OCI-LY1 (cell line): Measurements from ENCODE around the gene TAS2R3.

ENCODE experiments used
- H2AFZ ChIP-seq: fragments of 200-600 bp; sonication (generic), shearing (Covaris generic); 2 replicates; pipeline ENCODE4 v1.6.0; 2014; ENCODE audit warnings: antibody characterized with exemption, mild to moderate bottlenecking, low read length
- H3F3A ChIP-seq: fragments of 200-600 bp; sonication (generic), shearing (Covaris generic); 2 replicates; pipeline ENCODE4 v1.6.0; 2014; ENCODE audit warnings: mild to moderate bottlenecking, antibody characterized with exemption, low read length, moderate library complexity; ENCODE audit not compliant: insufficient read depth
- H3K27ac ChIP-seq: fragments of 200-600 bp; sonication (generic); 2 replicates; pipeline ENCODE4 v1.5.1; 2014; ENCODE audit warnings: low read length, mixed run types, mild to moderate bottlenecking, low read depth; ENCODE audit not compliant: poor library complexity, severe bottlenecking
- H3K27me3 ChIP-seq: fragments of 200-600 bp; sonication (generic); 2 replicates; pipeline ENCODE4 v1.6.0; 2014; ENCODE audit warnings: antibody characterized with exemption, mild to moderate bottlenecking, low read length, moderate library complexity; ENCODE audit not compliant: insufficient read depth
- H3K36me3 ChIP-seq: fragments of 200-600 bp; sonication (generic); 2 replicates; pipeline ENCODE4 v1.6.1; 2014; ENCODE audit warnings: mild to moderate bottlenecking, antibody characterized with exemption, low read length, moderate library complexity, mixed read lengths; ENCODE audit not compliant: insufficient read depth
- H3K4me1 ChIP-seq: fragments of 200-600 bp; sonication (generic); 2 replicates; pipeline ENCODE4 v1.5.1; 2014; ENCODE audit warnings: mild to moderate bottlenecking, low read length, moderate library complexity; ENCODE audit not compliant: insufficient read depth, severe bottlenecking
- H3K4me2 ChIP-seq: fragments of 200-600 bp; sonication (generic), shearing (Covaris generic); 2 replicates; pipeline ENCODE4 v1.6.1; 2014; ENCODE audit warnings: low read length
- H3K4me3 ChIP-seq: fragments of 200-600 bp; sonication (generic); 2 replicates; pipeline ENCODE4 v1.5.1; 2014; ENCODE audit warnings: low read length, low read depth, mild to moderate bottlenecking, mixed read lengths; ENCODE audit not compliant: poor library complexity, severe bottlenecking
- H3K79me2 ChIP-seq: fragments of 200-600 bp; shearing (Covaris generic); 2 replicates; pipeline ENCODE4 v1.6.1; 2016; ENCODE audit warnings: mixed run types, low read length, mixed read lengths; ENCODE audit not compliant: insufficient read depth
- H3K9ac ChIP-seq: fragments of 200-600 bp; sonication (generic), shearing (Covaris generic); 2 replicates; pipeline ENCODE4 v1.6.1; 2014; ENCODE audit warnings: mild to moderate bottlenecking, low read length, mixed read lengths
- H3K9me2 ChIP-seq: fragments of 200-600 bp; sonication (generic), shearing (Covaris generic); 2 replicates; pipeline ENCODE4 v1.6.1; 2014; ENCODE audit warnings: low read depth, mild to moderate bottlenecking, low read length, mixed read lengths
- H3K9me3 ChIP-seq: fragments of 200-600 bp; shearing (Covaris generic); 2 replicates; pipeline ENCODE4 v1.6.1; 2014; ENCODE audit warnings: low read length, mixed read lengths
- H4K20me1 ChIP-seq: fragments of 200-600 bp; sonication (generic), shearing (Covaris generic); 2 replicates; pipeline ENCODE4 v1.6.0; 2016; ENCODE audit warnings: mild to moderate bottlenecking, low read length; ENCODE audit not compliant: insufficient read depth
- EZH2 ChIP-seq: fragments of 200-600 bp; sonication (generic), shearing (Covaris generic); IDR thresholded peaks from 2 replicates; pipeline ENCODE4 v1.8.0; 2017; ENCODE audit warnings: borderline replicate concordance, mixed run types, mild to moderate bottlenecking, antibody characterized with exemption, low read length, moderate library complexity, mixed read lengths
- TF ChIP-seq, protein P1 (sequence below): fragments of 200-600 bp; sonication (generic), shearing (Covaris generic); IDR thresholded peaks from 2 replicates; pipeline ENCODE4 v1.5.1; 2017; ENCODE audit warnings: mild to moderate bottlenecking, antibody characterized with exemption, low read length, moderate library complexity, mixed read lengths

Gene TAS2R3

DNA sequence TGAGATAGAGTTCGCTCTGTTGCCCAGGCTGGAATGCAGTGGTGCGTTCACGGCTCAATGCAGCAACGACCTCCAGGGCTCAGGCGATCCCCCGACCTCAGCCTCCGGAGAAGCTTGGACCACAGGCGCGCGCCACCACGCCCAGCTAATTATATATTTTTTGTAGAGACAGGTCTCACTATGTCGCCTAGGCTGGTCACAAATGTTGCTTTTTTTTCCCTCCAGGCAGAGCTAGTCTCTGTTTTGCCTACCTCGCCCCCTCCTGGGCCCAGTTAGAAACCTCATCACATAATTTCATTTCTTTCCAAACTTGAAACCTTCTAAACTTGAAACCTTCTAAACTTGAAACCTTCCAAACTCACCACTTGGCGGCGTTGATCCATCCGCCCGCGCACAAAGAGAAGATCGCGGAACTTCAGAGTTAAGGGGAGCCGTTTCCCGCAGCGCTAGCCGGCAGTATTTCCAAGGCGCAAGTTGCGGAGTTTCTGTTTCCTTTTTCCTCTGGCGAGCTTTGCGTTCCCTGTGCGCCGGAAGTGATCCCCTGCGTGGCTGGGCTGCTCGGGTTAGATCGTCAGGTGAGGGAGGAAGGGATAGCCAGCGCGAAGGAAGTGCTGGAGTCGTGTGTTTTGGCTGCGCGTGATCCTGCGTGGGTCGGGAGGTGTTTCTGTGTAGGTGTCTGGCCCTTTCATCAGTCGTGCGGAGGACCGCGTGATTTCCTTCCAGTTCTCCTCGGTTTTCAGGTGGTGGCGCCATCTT lies 25.9 kb upstream of the TAS2R3 start, which contains the start of gene SSBP1:
Gene SSBP1, plus strand, starts transcription at position 523 of the 756 bp plus-strand sequence. CDS start 809 bp downstream, outside the sequence.
- Histone ChIP-seq H3K4me2 (peak within 1 kb of the TSS; percentile 86), H3K27me3 (no peaks in the 10 kb centered on the region), H3K9ac (peak within 1 kb of the TSS; percentile 71), H3K27ac (peak within 1 kb of the TSS; percentile 58), H3K9me2 (no peaks in the 10 kb centered on the region), H3K4me3 (peak within 1 kb of the TSS; percentile 68), H3K36me3 (peaks cover 35% of the 10 kb centered on the region), H4K20me1 (no peaks in the 10 kb centered on the region), H3F3A (no peaks in the 10 kb centered on the region), H3K79me2 (peaks cover 29% of the 10 kb centered on the region), H2AFZ (peak within 1 kb of the TSS; percentile 86), H3K4me1 (peaks cover 28% of the 10 kb centered on the region), H3K9me3 (no peaks in the 10 kb centered on the region)
- TF ChIP-seq EZH2 = no peak
- TF ChIP-seq, protein P1, sequence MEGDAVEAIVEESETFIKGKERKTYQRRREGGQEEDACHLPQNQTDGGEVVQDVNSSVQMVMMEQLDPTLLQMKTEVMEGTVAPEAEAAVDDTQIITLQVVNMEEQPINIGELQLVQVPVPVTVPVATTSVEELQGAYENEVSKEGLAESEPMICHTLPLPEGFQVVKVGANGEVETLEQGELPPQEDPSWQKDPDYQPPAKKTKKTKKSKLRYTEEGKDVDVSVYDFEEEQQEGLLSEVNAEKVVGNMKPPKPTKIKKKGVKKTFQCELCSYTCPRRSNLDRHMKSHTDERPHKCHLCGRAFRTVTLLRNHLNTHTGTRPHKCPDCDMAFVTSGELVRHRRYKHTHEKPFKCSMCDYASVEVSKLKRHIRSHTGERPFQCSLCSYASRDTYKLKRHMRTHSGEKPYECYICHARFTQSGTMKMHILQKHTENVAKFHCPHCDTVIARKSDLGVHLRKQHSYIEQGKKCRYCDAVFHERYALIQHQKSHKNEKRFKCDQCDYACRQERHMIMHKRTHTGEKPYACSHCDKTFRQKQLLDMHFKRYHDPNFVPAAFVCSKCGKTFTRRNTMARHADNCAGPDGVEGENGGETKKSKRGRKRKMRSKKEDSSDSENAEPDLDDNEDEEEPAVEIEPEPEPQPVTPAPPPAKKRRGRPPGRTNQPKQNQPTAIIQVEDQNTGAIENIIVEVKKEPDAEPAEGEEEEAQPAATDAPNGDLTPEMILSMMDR = peak; percentile 100

DNA sequence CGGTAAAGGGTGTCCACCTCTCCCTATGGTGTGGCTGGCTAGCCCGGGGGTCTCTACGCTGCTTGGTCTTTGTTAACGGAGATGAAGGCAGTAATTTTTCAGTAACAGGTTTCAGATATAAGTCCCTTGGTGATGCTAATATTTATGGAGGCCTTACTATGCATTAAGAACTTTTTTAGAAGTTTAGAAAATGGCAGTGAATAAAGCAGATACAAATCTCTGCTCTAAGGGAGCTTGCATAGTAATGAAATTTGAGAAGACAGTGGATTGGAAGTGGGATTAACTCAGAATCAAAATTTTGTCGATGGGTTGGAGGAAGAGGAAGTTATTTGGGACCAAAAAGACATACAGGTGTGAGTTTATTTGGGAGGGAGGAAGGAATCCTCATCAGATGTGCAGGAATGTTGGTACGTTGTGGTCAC lies 25.3 kb upstream of the TAS2R3 start:
- Histone ChIP-seq H3K27me3 (no peaks in the 10 kb centered on the region), H3K79me2 (peaks cover 29% of the 10 kb centered on the region), H4K20me1 (no peaks in the 10 kb centered on the region), H3K9ac (peak overlapping the region; percentile 71), H2AFZ (no peak overlapping the region), H3K9me2 (no peaks in the 10 kb centered on the region), H3K4me1 (peaks cover 28% of the 10 kb centered on the region), H3K9me3 (no peaks in the 10 kb centered on the region), H3K36me3 (peaks cover 41% of the 10 kb centered on the region), H3K27ac (peak overlapping the region; percentile 33), H3K4me3 (peak overlapping the region; percentile 68), H3F3A (no peaks in the 10 kb centered on the region), H3K4me2 (peak overlapping the region; percentile 86)
- TF ChIP-seq, protein P1 = no peak
- TF ChIP-seq EZH2 = no peak

DNA sequence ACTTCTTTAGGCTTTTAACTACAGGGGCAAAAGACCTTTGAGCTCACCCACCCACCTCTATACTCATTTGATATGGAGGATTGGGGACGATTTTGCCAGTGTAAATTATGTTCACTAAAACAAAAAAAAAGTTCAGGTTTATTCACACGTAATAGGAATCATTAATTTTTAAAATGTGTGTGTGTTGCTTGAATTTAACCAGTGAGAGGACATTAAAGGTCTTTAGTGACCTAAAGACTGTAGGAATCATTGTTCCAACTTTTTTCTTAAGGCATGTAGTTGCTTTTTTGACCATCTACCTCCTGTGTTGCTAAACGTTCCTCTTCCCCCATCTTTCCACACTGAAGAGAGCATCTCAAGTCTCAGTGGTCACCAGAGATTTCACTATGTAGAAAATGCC lies 24.6 kb upstream of the TAS2R3 start:
- H3K27ac ChIP-seq = no peak overlapping the region
- peak overlapping the region; percentile 71 for H3K9ac ChIP-seq
- peak overlapping the region; percentile 86 for H3K4me2 ChIP-seq
- no peaks in the 10 kb centered on the region for H3K9me3 ChIP-seq
- no peaks in the 10 kb centered on the region for H3K9me2 ChIP-seq
- H3K36me3 ChIP-seq = peaks cover 48% of the 10 kb centered on the region
- TF ChIP-seq EZH2 = no peak
- TF ChIP-seq, protein P1 = no peak
- peak overlapping the region; percentile 68 for H3K4me3 ChIP-seq
- H3K27me3 ChIP-seq = no peaks in the 10 kb centered on the region
- no peak overlapping the region for H2AFZ ChIP-seq
- peaks cover 29% of the 10 kb centered on the region for H3K79me2 ChIP-seq
- peaks cover 28% of the 10 kb centered on the region for H3K4me1 ChIP-seq
- no peaks in the 10 kb centered on the region for H4K20me1 ChIP-seq
- no peaks in the 10 kb centered on the region for H3F3A ChIP-seq
